GM19463 (cell line): ENCODE measurements around the gene TMEM191C.
"Not testable (repeated sequence)": the region's sequence is repeated elsewhere in the genome, so short reads cannot be mapped to it uniquely, and the experiment has no call there.

Experiments used
- ATAC-seq: cut with Tn5 transposase; IDR thresholded peaks from one replicate; pipeline ENCODE4 v1.9.1; 2021; ENCODE audit warnings: mild to moderate bottlenecking, moderate library complexity; ENCODE audit not compliant: unreplicated experiment

TMEM191C gene

GRCh38 chr22:21467337-21468193 lies at the start of gene TMEM191C:
TSS of gene TMEM191C (plus strand) at chr22:21467387. CDS start at chr22:21467460, 73 bp downstream.
- not testable (repeated sequence) for ATAC-seq

GRCh38 chr22:21417853-21418252 lies 49.3 kb upstream of the TMEM191C start:
- peak; percentile 9 for ATAC-seq

GRCh38 chr22:21418974-21419638 lies 48.1 kb upstream of the TMEM191C start:
- not testable (repeated sequence) for ATAC-seq

GRCh38 chr22:21420180-21420763 lies 46.9 kb upstream of the TMEM191C start:
- not testable (repeated sequence) for ATAC-seq

GRCh38 chr22:21424084-21424709 lies 43.0 kb upstream of the TMEM191C start:
- not testable (repeated sequence) for ATAC-seq

GRCh38 chr22:21434378-21435233 lies 32.6 kb upstream of the TMEM191C start:
- ATAC-seq, result not testable (repeated sequence)

GRCh38 chr22:21435998-21436810 lies 31.0 kb upstream of the TMEM191C start:
- not testable (repeated sequence) for ATAC-seq

- not testable (repeated sequence) for ATAC-seq
Measured at GRCh38 chr22:21438013-21438412, 29.2 kb upstream of the TMEM191C start.

GRCh38 chr22:21440018-21440636 lies 27.1 kb upstream of the TMEM191C start:
- ATAC-seq, result not testable (repeated sequence)

- not testable (repeated sequence) for ATAC-seq
Measured at GRCh38 chr22:21440676-21441075, 26.5 kb upstream of the TMEM191C start.

- ATAC-seq, result not testable (repeated sequence)
Measured at GRCh38 chr22:21441170-21441569, 26.0 kb upstream of the TMEM191C start.

- not testable (repeated sequence) for ATAC-seq
Measured at GRCh38 chr22:21442123-21442522, 25.1 kb upstream of the TMEM191C start.

- ATAC-seq, result not testable (repeated sequence)
Measured at GRCh38 chr22:21442646-21443045, 24.5 kb upstream of the TMEM191C start.

- ATAC-seq, result no peak
Measured at GRCh38 chr22:21443057-21443734, 24.0 kb upstream of the TMEM191C start.

- no peak for ATAC-seq
Measured at GRCh38 chr22:21443735-21444421, 23.3 kb upstream of the TMEM191C start.

- ATAC-seq, result no peak
Measured at GRCh38 chr22:21444701-21445436, 22.3 kb upstream of the TMEM191C start.
